Hepatocyte (in vitro differentiated cells): ENCODE data around the gene SLC38A1. TPM values are rescaled to one million over a fixed set of nuclear protein-coding genes. Genes with fewer than 3 reads are reported as not detected.

ENCODE experiments used
- DNase-seq: peaks from one replicate; pipeline ENCODE4 v3.0.0-alpha.2; 2016; ENCODE audit warnings: low spot score
- H2AFZ ChIP-seq: fragments of 200-600 bp; sonication (generic); 2 replicates; pipeline ENCODE4 v1.6.0; 2016; ENCODE audit warnings: antibody characterized with exemption, mild to moderate bottlenecking
- H3K27ac ChIP-seq: fragments of 200-600 bp; sonication (generic); 2 replicates; pipeline ENCODE4 v1.5.1; 2016; ENCODE audit warnings: mild to moderate bottlenecking
- H3K27me3 ChIP-seq: fragments of 200-600 bp; sonication (generic); 2 replicates; pipeline ENCODE4 v1.6.1; 2016
- H3K36me3 ChIP-seq: fragments of 200-600 bp; sonication (generic); replicated peaks from 2 replicates; pipeline ENCODE4 v1.5.1; 2016; ENCODE audit warnings: low read depth; ENCODE audit not compliant: insufficient read depth
- H3K4me1 ChIP-seq: fragments of 200-600 bp; sonication (generic); 2 replicates; pipeline ENCODE4 v1.5.1; 2016; ENCODE audit warnings: mild to moderate bottlenecking, moderate library complexity; ENCODE audit not compliant: insufficient read depth
- H3K4me2 ChIP-seq: fragments of 200-600 bp; sonication (generic); 2 replicates; pipeline ENCODE4 v1.6.0; 2016
- H3K4me3 ChIP-seq: fragments of 200-600 bp; sonication (generic); 2 replicates; pipeline ENCODE4 v1.5.1; 2016; ENCODE audit warnings: mild to moderate bottlenecking
- H3K79me2 ChIP-seq: fragments of 200-600 bp; sonication (generic); 2 replicates; pipeline ENCODE4 v1.6.0; 2017; ENCODE audit warnings: mild to moderate bottlenecking
- H3K9me2 ChIP-seq: fragments of 200-600 bp; sonication (generic); replicated peaks from 2 replicates; pipeline ENCODE4 v1.6.0; 2017; ENCODE audit warnings: mild to moderate bottlenecking; ENCODE audit not compliant: insufficient read depth
- H3K9me3 ChIP-seq: fragments of 200-600 bp; sonication (generic); 2 replicates; pipeline ENCODE4 v1.5.1; 2016; ENCODE audit warnings: low read depth, mild to moderate bottlenecking
- H4K20me1 ChIP-seq: fragments of 200-600 bp; sonication (generic); 2 replicates; pipeline ENCODE4 v1.6.0; 2016; ENCODE audit warnings: mild to moderate bottlenecking; ENCODE audit not compliant: insufficient read depth, poor library complexity, severe bottlenecking
- EZH2 ChIP-seq: fragments of 200-600 bp; sonication (generic); IDR thresholded peaks from 2 replicates; pipeline ENCODE4 v1.6.1; 2016; ENCODE audit warnings: antibody characterized with exemption, mild to moderate bottlenecking, borderline replicate concordance
- EZH2phosphoT487 ChIP-seq: fragments of 200-600 bp; sonication (generic); IDR thresholded peaks from one replicate; pipeline ENCODE4 v1.6.1; 2018; ENCODE audit warnings: antibody characterized with exemption, mild to moderate bottlenecking, low read depth, moderate library complexity; ENCODE audit not compliant: unreplicated experiment, severe bottlenecking
- WGBS: methylation state at CpG from one replicate; pipeline ENCODE4 v1.1.6; 2016; ENCODE audit warnings: low lambda C conversion rate; ENCODE audit errors: missing lambda C conversion rate; 5-methylcytosine and 5-hydroxymethylcytosine counted together
- polyA plus RNA-seq: library from polyadenylated mRNA; unstranded; fragments of >200 nt; fragmentation: Nextera tagmentation; extraction: Ambion mirVana; gene quantifications from 2 replicates; pipeline ENCODE4 v1.2.1, GENCODE V29; 2016
- total RNA-seq: library from RNA; depleted of rRNA; stranded (reverse); fragments of >200 nt; gene quantifications from 2 replicates; pipeline ENCODE4 v1.2.3, GENCODE V29; 2014
- TF ChIP-seq, protein P1 (sequence below): fragments of 200-600 bp; sonication (generic); IDR thresholded peaks from 2 replicates; pipeline ENCODE4 v1.5.1; 2016; ENCODE audit warnings: antibody characterized with exemption, mild to moderate bottlenecking; ENCODE audit not compliant: poor library complexity

The SLC38A1 gene
- total and polyA plus RNA-seq, 2 experiments from 2014 or later, result 48.2 to 86.8 TPM

DNA sequence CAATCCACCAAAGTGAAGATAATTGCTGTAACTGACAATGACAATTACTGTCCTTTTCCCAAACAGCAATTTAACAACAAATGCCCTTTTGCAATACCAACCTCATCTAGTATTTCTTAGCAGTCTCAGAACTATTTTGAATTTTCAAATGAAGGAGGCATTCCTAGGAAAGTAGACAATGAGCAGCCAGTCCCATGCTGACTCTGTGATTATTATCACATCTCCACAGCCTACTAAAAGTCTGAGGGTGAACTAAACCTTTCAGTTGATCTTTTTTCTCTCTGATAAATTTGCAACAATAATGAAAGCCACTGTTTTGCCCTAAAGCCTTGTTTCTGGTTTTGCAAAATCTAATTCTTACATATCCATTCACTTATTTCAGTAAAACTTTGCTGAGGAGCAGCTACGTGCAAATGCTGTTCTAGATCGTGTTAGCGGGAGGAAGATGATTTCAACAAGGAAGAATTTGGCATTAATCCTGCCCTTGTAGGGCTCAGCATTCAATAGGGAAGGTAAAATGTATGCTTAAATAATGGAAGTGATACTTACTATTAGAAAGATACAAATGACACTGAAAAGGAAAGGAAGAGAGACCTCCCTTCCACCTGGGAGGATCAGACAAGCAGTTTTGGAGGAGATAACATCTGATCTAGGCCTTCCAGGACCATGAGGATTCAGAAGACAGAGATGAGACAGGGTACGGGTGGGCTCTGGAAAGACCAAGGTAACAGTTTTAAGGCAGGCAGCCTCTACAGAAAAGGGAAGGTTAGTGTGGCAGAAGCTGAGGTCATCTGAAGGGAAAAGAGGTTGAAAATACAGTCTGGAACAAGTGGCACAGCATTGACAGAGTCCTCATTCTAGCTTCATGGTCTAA lies 47.4 kb downstream of the SLC38A1 start:
- no peaks in the 10 kb centered on the region for H3K36me3 ChIP-seq
- peaks cover 17% of the 10 kb centered on the region for H3K79me2 ChIP-seq
- H3K4me1 ChIP-seq, result no peaks in the 10 kb centered on the region
- TF ChIP-seq EZH2phosphoT487, result no peak
- no peak overlapping the region for H3K4me2 ChIP-seq
- no peak for DNase-seq
- H3K4me3 ChIP-seq, result no peak overlapping the region
- no peaks in the 10 kb centered on the region for H3K9me2 ChIP-seq
- no peaks in the 10 kb centered on the region for H3K27me3 ChIP-seq
- H3K27ac ChIP-seq, result peak overlapping the region; percentile 65
- H4K20me1 ChIP-seq, result no peaks in the 10 kb centered on the region
- H2AFZ ChIP-seq, result no peak overlapping the region
- H3K9me3 ChIP-seq, result no peaks in the 10 kb centered on the region
- 78% methylated on average over 4 of the region's 4 CpGs for WGBS

DNA sequence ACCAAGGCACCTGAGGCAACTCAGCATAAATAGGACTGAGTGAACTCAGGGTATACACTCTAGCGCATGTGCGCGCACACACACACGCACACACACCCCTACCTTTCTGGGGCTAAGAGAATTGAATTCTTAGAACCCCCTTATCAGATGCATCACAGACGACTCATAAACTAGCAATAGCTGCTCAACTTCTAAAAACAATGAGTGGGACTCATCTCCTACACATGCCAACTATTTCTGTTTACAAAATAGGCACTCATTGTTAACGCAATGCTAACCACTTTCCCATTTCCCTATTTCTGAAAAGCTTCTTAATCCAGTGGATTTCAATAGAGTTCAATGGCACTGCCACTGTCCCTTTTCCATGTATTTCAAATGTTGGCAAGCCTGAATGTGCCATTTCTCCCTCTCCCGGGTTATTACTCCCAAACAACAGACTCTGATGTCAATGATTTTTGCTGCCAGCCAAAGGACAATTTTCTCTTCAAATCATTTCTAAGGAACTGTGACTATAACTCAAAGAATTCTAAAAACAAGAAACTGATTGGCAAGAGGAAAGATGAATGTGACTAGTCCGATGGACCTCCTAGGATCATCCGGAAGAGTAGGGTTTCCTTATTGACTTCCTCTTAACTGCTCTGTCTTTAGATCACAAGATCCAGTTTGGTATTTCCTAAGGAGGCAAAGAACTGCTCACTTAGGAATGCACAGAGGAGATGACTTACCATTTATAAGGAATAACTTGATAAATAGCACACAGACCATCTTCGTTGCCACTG lies 48.8 kb downstream of the SLC38A1 start:
- Histone ChIP-seq H3K27ac (peak overlapping the region; percentile 65), H3K79me2 (peaks cover 28% of the 10 kb centered on the region), H3K4me2 (no peak overlapping the region), H3K9me3 (no peaks in the 10 kb centered on the region), H3K36me3 (no peaks in the 10 kb centered on the region), H3K4me3 (no peak overlapping the region), H2AFZ (no peak overlapping the region), H3K27me3 (no peaks in the 10 kb centered on the region), H3K9me2 (no peaks in the 10 kb centered on the region), H4K20me1 (no peaks in the 10 kb centered on the region), H3K4me1 (no peaks in the 10 kb centered on the region)
- TF ChIP-seq EZH2phosphoT487 (no peak), EZH2 (no peak)
- TF ChIP-seq, protein P1, sequence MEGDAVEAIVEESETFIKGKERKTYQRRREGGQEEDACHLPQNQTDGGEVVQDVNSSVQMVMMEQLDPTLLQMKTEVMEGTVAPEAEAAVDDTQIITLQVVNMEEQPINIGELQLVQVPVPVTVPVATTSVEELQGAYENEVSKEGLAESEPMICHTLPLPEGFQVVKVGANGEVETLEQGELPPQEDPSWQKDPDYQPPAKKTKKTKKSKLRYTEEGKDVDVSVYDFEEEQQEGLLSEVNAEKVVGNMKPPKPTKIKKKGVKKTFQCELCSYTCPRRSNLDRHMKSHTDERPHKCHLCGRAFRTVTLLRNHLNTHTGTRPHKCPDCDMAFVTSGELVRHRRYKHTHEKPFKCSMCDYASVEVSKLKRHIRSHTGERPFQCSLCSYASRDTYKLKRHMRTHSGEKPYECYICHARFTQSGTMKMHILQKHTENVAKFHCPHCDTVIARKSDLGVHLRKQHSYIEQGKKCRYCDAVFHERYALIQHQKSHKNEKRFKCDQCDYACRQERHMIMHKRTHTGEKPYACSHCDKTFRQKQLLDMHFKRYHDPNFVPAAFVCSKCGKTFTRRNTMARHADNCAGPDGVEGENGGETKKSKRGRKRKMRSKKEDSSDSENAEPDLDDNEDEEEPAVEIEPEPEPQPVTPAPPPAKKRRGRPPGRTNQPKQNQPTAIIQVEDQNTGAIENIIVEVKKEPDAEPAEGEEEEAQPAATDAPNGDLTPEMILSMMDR, result no peak
- no peak for DNase-seq
- 83% methylated on average over 10 of the region's 10 CpGs for WGBS

DNA sequence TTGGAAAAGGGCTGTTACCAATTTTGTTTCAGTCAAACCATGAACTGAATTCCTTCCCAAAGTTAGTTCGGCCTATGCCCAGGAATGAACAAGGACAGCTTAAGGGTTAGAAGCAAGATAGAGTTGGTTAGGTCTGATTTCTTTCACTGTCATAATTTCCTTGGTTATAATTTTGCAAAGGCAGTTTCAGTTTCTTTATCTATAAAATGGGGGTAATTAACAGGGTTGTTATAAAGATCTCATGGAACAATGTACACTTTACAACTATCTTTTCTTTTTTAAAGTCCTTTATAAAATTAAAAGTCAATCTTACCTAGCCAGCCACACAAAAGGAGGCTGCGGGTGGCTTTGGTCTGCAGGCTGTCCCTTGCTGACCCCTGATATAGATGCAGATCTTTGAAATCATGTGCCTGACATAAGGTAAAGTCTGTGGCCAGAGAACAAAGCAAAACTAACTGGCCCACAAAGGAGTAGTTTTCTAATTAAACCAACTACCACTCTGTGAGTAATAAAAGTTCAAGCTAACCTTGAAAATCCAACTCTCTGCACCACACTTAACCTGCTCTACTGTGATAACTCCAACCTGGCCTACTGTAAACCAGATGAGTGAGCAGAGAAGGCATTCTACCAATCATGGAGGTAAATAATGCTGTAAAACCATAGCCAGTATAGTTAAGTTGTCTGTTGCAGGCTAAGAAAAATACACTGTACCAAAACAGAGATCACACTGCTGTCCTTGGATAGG lies 49.5 kb downstream of the SLC38A1 start:
- Histone ChIP-seq H3K79me2 (peaks cover 27% of the 10 kb centered on the region), H3K27ac (peak overlapping the region; percentile 65)
- DNase-seq, result no peak

More for the DNA sequence above, 49.5 kb downstream of the SLC38A1 start:
- H3K4me3 ChIP-seq, result no peak overlapping the region
- no peaks in the 10 kb centered on the region for H3K36me3 ChIP-seq
- TF ChIP-seq EZH2 (no peak), EZH2phosphoT487 (no peak)
- TF ChIP-seq, protein P1, result no peak
- H3K9me3 ChIP-seq, result no peaks in the 10 kb centered on the region
- H3K4me1 ChIP-seq, result no peaks in the 10 kb centered on the region
- WGBS, result 86% methylated on average over 2 of the region's 2 CpGs
- H4K20me1 ChIP-seq, result no peaks in the 10 kb centered on the region
- no peak overlapping the region for H2AFZ ChIP-seq
- no peaks in the 10 kb centered on the region for H3K27me3 ChIP-seq
- no peak overlapping the region for H3K4me2 ChIP-seq
- H3K9me2 ChIP-seq, result no peaks in the 10 kb centered on the region
